ENCODE results near the gene BEST1.

GRCh38 chr11:61973476-61974162 is 23.5 kb downstream of the BEST1 start:
- TF ChIP-seq ZNF274 (IDR thresholded peaks at IDR 0.05; ENCODE audit: low read depth, low read length) (no peak), YY1 (IDR thresholded peaks at IDR 0.05; ENCODE audit: insufficient read depth, insufficient read length) (no peak), SUZ12 (IDR thresholded peaks at IDR 0.05; ENCODE audit: extremely low read depth, insufficient read depth, insufficient read length) (no peak)

Measured in NT2/D1 (cell line).